ENCODE data around the gene NRP1. TPM values are rescaled to one million over a fixed set of nuclear protein-coding genes. Genes with fewer than 3 reads are reported as not detected.

NRP1 gene
- total and polyA plus RNA-seq, 2 of the 8 experiments (the other 6 are each of a cell fraction or from before 2014, with no cell fraction given): 1.2 to 2.1 TPM

- Histone ChIP-seq H3K4ac (replicated peaks; ENCODE audit: insufficient read length, low read depth, low read length) (no peak overlapping the region), H4K8ac (ENCODE audit: extremely low read depth, insufficient read depth, low read length) (no peak overlapping the region), H2BK15ac (ENCODE audit: low read length) (no peak overlapping the region), H3K56ac (replicated peaks; ENCODE audit: insufficient read length, low read depth, low read length) (no peak overlapping the region), H3K4me1 (replicated peaks in 1 of 4; ENCODE audit: control insufficient read depth in 3 of 4, insufficient read depth in 4 of 4, low read length in 3 of 4) (peaks cover 0 to 3% (median 2%) of the 10 kb centered on the region in 4 experiments; a peak in 3 of 7 replicates), H3K4me3 (ENCODE audit: extremely low read depth in 1 of 4, insufficient read depth in 2 of 4, low read depth in 3 of 4, low read length in 4 of 4) (no peak overlapping the region), H2BK20ac (ENCODE audit: low read length) (no peak overlapping the region), H3K36me3 (ENCODE audit: control insufficient read depth in 2 of 4, insufficient read depth in 4 of 4, low read length in 3 of 4) (no peaks in the 10 kb centered on the region), H3K14ac (ENCODE audit: insufficient read length) (no peak overlapping the region), H3K79me2 (ENCODE audit: control insufficient read depth in 1 of 2, insufficient read depth in 2 of 2, low read length in 2 of 2) (no peaks in the 10 kb centered on the region), H4K20me1 (replicated peaks in 1 of 2; ENCODE audit: control insufficient read depth in 1 of 2, insufficient read depth in 2 of 2, low read length in 2 of 2) (no peaks in the 10 kb centered on the region), H3K18ac (ENCODE audit: extremely low read depth, low read length) (no peak overlapping the region), H3K9ac (replicated peaks in 1 of 4; ENCODE audit: extremely low read depth in 1 of 4, low read depth in 3 of 4, low read length in 3 of 4) (no peak overlapping the region), H2BK12ac (ENCODE audit: low read depth, low read length) (no peak overlapping the region), H3K27ac (ENCODE audit: low read depth, low read length) (no peak overlapping the region), H3K9me3 (ENCODE audit: insufficient read depth in 2 of 2, low read depth in 1 of 2, low read length in 1 of 2) (no peaks in the 10 kb centered on the region), H3K23me2 (ENCODE audit: low read depth, low read length) (no peaks in the 10 kb centered on the region), H3K79me1 (ENCODE audit: low read depth, low read length) (no peaks in the 10 kb centered on the region), H4K91ac (replicated peaks; ENCODE audit: insufficient read length, low read length) (no peak overlapping the region), H2BK5ac (ENCODE audit: low read depth, low read length) (no peak overlapping the region), H2AFZ (ENCODE audit: low read length) (no peak overlapping the region), H3K27me3 (replicated peaks in 1 of 4; ENCODE audit: control insufficient read depth in 3 of 4, extremely low read depth in 1 of 4, insufficient read depth in 3 of 4, low read length in 3 of 4) (no peaks in the 10 kb centered on the region), H4K5ac (ENCODE audit: insufficient read length, low read depth, low read length) (no peak overlapping the region), H3K4me2 (ENCODE audit: insufficient read depth in 1 of 2, low read depth in 2 of 2, low read length in 2 of 2) (no peak overlapping the region), H3K23ac (ENCODE audit: insufficient read length) (no peak overlapping the region), H2AK5ac (ENCODE audit: low read depth, low read length) (no peak overlapping the region), H2BK120ac (replicated peaks; ENCODE audit: low read depth, low read length) (no peak overlapping the region)
- ChIA-PET POLR2A (ENCODE audit: partially characterized antibody) (no interaction called here), CTCF (ENCODE audit: partially characterized antibody) (interaction anchor here (0.6 to 1.1 kb wide), 2 partner anchors 58 to 657 kb away, joined by 3 read pairs; no protein-coding TSS in a partner anchor)
- 94% methylated on average over 6 of the region's 6 CpGs; no CpG with 5 or more reads in 1 of the 2 experiments for WGBS, 2 experiments (ENCODE audit: extremely low coverage in 1 of 2, insufficient coverage in 1 of 2, insufficient read length in 1 of 2, insufficient replicate concordance in 2 of 2, low coverage in 1 of 2, low lambda C conversion rate in 2 of 2, missing lambda C conversion rate in 1 of 2)
- TF ChIP-seq JUN (IDR thresholded peaks at IDR 0.05; ENCODE audit: low read depth, low read length): no peak
- TF ChIP-seq RBBP5 (IDR thresholded peaks at IDR 0.05; ENCODE audit: borderline replicate concordance, low read depth, low read length): no peak
- no peak for TF ChIP-seq BRCA1 (IDR thresholded peaks at IDR 0.05; ENCODE audit: low read depth, low read length)
- no peak for TF ChIP-seq TCF12 (IDR thresholded peaks at IDR 0.05; ENCODE audit: low read depth, low read length)
- no peak for TF ChIP-seq CHD1 (IDR thresholded peaks at IDR 0.05; ENCODE audit: low read depth, low read length)
- no peak for TF ChIP-seq KDM4A (IDR thresholded peaks at IDR 0.05; ENCODE audit: low read depth, low read length, severe bottlenecking)
- no peak for TF ChIP-seq EGR1 (IDR thresholded peaks at IDR 0.05; ENCODE audit: borderline replicate concordance, low read depth, low read length)
- no peak for TF ChIP-seq GABPA (IDR thresholded peaks at IDR 0.05; ENCODE audit: borderline replicate concordance, insufficient read depth, low read length)
- TF ChIP-seq BACH1 (IDR thresholded peaks at IDR 0.05; ENCODE audit: low read length): no peak
- TF ChIP-seq SIX5 (IDR thresholded peaks at IDR 0.05; ENCODE audit: low read depth, low read length): no peak
- DNase-seq (ENCODE audit: low read depth in 1 of 2, low spot score in 2 of 2): no peak
- no peak for FAIRE-seq
Measured at GRCh38 chr10:33298110-33298509, 36.4 kb downstream of the NRP1 start.
